ENCODE results near the gene TMEM44.

Gene TMEM44

DNA sequence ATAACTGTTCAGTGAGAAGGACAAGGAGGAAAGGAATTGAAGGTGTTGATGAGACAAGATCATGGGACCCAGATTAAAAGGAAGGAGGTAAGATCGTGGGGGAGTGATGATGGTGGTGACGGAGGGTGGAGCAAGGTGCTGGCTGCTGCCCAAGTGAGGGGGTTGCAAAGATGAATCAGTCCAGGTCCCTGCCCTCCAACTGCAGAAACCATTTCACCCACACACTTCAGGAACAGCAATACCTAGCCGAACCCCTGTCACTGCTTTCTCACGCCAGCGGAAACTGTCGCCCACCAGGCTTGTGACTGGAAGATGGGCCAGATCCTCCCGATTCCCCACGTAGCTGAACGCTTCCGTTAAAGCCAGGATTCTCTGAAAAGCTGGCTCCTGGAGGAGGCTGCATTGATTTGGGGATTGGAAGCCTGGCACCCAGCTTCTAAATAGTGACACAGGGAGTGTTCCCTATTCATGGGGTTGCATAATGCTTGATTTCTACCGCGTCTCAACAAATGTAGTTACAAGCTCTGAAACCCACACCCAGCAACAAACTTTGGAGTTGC is 41.9 kb upstream of the TMEM44 start:
- DNase-seq (ENCODE audit: low read depth), result no peak
- TF ChIP-seq CTCF (IDR thresholded peaks at IDR 0.05; ENCODE audit: low read depth, low read length, missing control alignments), result no peak
- H3K4me3 ChIP-seq (ENCODE audit: low read depth, low read length), result no peak overlapping the region

GRCh38 chr3:194673761-194674160 is 40.5 kb upstream of the TMEM44 start:
- DNase-seq (ENCODE audit: low read depth), result no peak
- TF ChIP-seq CTCF (IDR thresholded peaks at IDR 0.05; ENCODE audit: low read depth, low read length, missing control alignments), result no peak
- H3K4me3 ChIP-seq (ENCODE audit: low read depth, low read length), result no peak overlapping the region

DNA sequence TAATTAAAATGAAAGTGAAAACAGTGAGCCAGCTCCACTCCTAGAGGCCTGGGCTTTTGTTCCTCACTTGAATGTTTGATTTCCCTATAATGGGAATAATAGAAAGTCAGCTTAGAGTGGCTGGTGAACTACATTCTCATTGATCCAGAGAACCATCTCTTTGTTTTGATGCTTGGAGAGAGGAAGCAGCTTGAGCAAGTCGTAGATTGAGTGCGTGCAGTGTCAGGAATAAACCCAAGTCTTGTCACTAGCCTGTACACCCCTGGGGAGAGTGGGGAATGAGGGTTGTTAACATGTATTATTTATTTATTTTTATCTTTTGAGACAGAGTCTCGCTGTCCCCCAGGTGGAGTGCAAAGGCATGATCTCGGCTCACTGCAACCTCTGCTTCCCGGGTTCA is 39.7 kb upstream of the TMEM44 start:
- no peak for DNase-seq (ENCODE audit: low read depth)
- TF ChIP-seq CTCF (IDR thresholded peaks at IDR 0.05; ENCODE audit: low read depth, low read length, missing control alignments), result no peak
- H3K4me3 ChIP-seq (ENCODE audit: low read depth, low read length), result peak overlapping the region; percentile 98

- H3K4me3 ChIP-seq (ENCODE audit: low read depth, low read length), result peak within 1 kb of the TSS; percentile 98
- TF ChIP-seq CTCF (IDR thresholded peaks at IDR 0.05; ENCODE audit: low read depth, low read length, missing control alignments), result no peak
- DNase-seq (ENCODE audit: low read depth), result peak; percentile 92
These were observed 38.9 kb upstream of the TMEM44 start, which contains the start of gene LSG1 for GRCh38 chr3:194671900-194672808. Gene LSG1, minus strand, starts transcription at chr3:194672191. Its CDS starts 29 bp downstream, at chr3:194672162.

GRCh38 chr3:194671511-194671899 is 38.3 kb upstream of the TMEM44 start:
- no peak for DNase-seq (ENCODE audit: low read depth)
- TF ChIP-seq CTCF (IDR thresholded peaks at IDR 0.05; ENCODE audit: low read depth, low read length, missing control alignments), result peak; percentile 61
- H3K4me3 ChIP-seq (ENCODE audit: low read depth, low read length), result peak overlapping the region; percentile 98

DNA sequence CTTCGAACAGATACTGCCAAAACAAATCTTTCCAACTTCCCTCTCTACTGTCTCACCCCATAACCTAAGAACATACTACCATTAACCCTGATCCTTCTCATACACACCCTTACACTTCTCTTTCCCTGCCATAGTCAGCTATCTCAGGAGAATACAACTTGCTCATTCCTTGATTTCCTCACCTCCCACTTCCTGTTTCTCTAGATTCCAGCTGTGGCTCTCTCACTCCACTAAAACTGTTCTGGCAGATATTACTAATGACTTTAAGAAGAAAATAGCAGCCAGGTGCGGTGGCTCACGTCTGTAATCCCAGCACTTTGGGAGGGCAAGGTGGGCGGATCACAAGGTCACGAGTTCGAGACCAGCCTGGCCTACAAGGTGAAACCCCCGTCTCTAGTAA is 34.1 kb upstream of the TMEM44 start:
- DNase-seq (ENCODE audit: low read depth), result no peak
- no peak for TF ChIP-seq CTCF (IDR thresholded peaks at IDR 0.05; ENCODE audit: low read depth, low read length, missing control alignments)
- H3K4me3 ChIP-seq (ENCODE audit: low read depth, low read length), result no peak overlapping the region
